PC-3 (cell line): ENCODE measurements around the gene KEAP1.

ENCODE experiments used
- EZH2 ChIP-seq: fragments of 300-600 bp; sonication (generic); IDR thresholded peaks from one replicate; pipeline ENCODE4 v1.6.1; 2017; ENCODE audit warnings: antibody characterized with exemption, mild to moderate bottlenecking, low read length; ENCODE audit not compliant: unreplicated experiment
- EZH2phosphoT487 ChIP-seq: fragments of 300-600 bp; sonication (generic); IDR thresholded peaks from 2 replicates; pipeline ENCODE4 v1.6.1; 2018; ENCODE audit warnings: mild to moderate bottlenecking, antibody characterized with exemption, low read length, borderline replicate concordance
- TF ChIP-seq, protein P1 (sequence below): fragments of 300-600 bp; sonication (generic); conservative IDR thresholded peaks from 2 replicates; pipeline ENCODE4 v1.5.1; 2017; ENCODE audit warnings: antibody characterized with exemption, low read depth, mild to moderate bottlenecking, low read length

DNA sequence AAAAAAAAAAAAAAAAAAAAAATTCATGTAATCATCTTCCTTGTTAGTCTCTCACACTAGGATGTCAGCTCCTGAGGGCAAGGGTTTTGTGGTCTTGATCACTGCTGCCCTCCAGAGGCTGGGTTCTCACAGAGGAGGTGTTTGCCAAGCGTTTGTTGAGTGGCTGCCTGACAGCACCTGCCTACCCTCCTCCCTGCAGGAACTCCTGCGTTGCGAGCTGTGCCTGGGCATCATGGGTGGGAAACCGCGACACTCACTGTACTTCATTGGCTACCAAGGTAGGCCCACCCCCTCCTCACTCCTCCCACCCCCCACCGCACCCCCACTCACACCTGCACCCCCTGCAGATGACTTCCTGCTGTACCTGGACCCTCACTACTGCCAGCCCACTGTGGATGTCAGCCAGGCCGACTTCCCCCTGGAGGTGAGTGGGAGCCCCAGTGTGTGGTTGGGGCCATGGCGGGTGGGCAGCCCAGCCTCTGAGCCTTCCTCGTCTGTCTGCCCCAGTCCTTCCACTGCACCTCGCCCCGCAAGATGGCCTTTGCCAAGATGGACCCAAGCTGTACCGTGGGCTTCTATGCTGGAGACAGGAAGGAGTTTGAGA is 48.6 kb upstream of the KEAP1 start:
- TF ChIP-seq, protein P1, sequence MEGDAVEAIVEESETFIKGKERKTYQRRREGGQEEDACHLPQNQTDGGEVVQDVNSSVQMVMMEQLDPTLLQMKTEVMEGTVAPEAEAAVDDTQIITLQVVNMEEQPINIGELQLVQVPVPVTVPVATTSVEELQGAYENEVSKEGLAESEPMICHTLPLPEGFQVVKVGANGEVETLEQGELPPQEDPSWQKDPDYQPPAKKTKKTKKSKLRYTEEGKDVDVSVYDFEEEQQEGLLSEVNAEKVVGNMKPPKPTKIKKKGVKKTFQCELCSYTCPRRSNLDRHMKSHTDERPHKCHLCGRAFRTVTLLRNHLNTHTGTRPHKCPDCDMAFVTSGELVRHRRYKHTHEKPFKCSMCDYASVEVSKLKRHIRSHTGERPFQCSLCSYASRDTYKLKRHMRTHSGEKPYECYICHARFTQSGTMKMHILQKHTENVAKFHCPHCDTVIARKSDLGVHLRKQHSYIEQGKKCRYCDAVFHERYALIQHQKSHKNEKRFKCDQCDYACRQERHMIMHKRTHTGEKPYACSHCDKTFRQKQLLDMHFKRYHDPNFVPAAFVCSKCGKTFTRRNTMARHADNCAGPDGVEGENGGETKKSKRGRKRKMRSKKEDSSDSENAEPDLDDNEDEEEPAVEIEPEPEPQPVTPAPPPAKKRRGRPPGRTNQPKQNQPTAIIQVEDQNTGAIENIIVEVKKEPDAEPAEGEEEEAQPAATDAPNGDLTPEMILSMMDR, result peak; percentile 52
- no peak for TF ChIP-seq EZH2
- TF ChIP-seq EZH2phosphoT487, result no peak
